ENCODE measurements around the gene EIF2B4. TPM values are rescaled to one million over a fixed set of nuclear protein-coding genes. Genes with fewer than 3 reads are reported as not detected.

EIF2B4 gene
- total and polyA plus RNA-seq, 2 of the 13 experiments (the other 11 are each of a cell fraction or from before 2014, with no cell fraction given): 91.5 to 96.4 TPM

DNA sequence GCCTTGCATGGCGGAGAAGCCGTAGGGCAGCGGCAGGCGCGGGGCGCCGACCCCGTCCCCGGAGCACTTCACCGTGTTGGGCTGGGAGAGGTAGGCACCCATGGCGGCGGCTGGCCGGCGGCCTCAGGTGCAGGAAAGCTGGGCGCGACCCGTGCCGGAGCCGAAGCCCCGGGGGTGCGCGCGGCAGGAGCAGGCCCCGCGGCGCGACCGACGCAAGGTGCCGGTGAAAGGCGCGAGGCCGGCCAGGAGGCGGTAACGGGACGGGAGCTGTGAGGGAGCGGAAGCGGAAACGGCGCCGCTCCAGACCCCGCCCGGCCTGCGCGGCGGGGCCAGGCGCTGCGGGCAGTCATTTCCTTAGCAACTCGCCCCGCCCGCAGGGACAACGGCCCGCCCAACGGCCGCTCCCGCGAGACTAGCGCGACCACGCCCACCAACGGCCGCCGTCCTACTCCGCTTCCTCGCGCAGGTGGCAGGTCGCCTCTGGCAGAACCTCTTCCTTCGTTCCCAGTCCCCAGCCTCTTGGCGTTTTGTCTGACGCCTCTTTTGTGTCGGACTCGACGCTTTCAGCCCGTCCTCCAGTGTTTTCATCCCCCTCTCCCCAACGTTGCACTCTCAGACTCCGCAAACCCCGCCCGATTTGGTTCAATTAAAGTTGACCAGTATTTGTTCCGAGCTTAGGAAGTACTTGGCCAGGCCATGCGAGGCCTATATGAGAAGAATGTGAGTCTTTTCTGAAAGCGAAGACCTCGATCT is 39.4 kb upstream of the EIF2B4 start, which contains the start of gene PPM1G (continued):
- TF ChIP-seq FOXJ3 (CRISPR knock-in tag; IDR thresholded peaks at IDR 0.05; ENCODE audit: borderline replicate concordance) (0 out of 2 replicates have a peak, but pooled peaks have one; percentile 34), MEIS1 (CRISPR knock-in tag; IDR thresholded peaks at IDR 0.05; ENCODE audit: borderline replicate concordance) (peak; percentile 93), NFYB (CRISPR knock-in tag; IDR thresholded peaks at IDR 0.05) (no peak; the same call in 1 of the 2 replicates), TERF1 (CRISPR knock-in tag; IDR thresholded peaks at IDR 0.05) (no peak; the same call in 1 of the 2 replicates), REPIN1 (CRISPR knock-in tag; IDR thresholded peaks at IDR 0.05; ENCODE audit: borderline replicate concordance, low read depth) (peak; percentile 96), ZFP36L2 (CRISPR knock-in tag; IDR thresholded peaks at IDR 0.05) (no peak; the same call in 1 of the 2 replicates), SIX1 (CRISPR knock-in tag; IDR thresholded peaks at IDR 0.05; ENCODE audit: borderline replicate concordance) (peak; percentile 47; the same call in 1 of the 2 replicates), ZNF460 (CRISPR knock-in tag; IDR thresholded peaks at IDR 0.05; ENCODE audit: borderline replicate concordance) (peak; percentile 54; the same call in 1 of the 2 replicates), DPF2 (CRISPR knock-in tag; IDR thresholded peaks at IDR 0.05; ENCODE audit: borderline replicate concordance, low read depth) (no peak), FOXK2 (IDR thresholded peaks at IDR 0.05) (peak; percentile 23; the same call in 1 of the 2 replicates), ZNF761 (CRISPR knock-in tag; conservative IDR thresholded peaks at IDR 0.05) (peak; percentile 97), NFE2L1 (CRISPR knock-in tag; IDR thresholded peaks at IDR 0.05; ENCODE audit: borderline replicate concordance) (no peak), FOXO4 (CRISPR knock-in tag; conservative IDR thresholded peaks at IDR 0.05) (peak; percentile 96), NR1H2 (CRISPR knock-in tag; IDR thresholded peaks at IDR 0.05; ENCODE audit: borderline replicate concordance, low read depth) (peak; percentile 80; the same call in 1 of the 2 replicates), ZNF605 (CRISPR knock-in tag; IDR thresholded peaks at IDR 0.05) (peak; percentile 98), ELF1 (CRISPR knock-in tag; IDR thresholded peaks at IDR 0.05) (peak; percentile 74)
- TF ChIP-seq, protein P1, sequence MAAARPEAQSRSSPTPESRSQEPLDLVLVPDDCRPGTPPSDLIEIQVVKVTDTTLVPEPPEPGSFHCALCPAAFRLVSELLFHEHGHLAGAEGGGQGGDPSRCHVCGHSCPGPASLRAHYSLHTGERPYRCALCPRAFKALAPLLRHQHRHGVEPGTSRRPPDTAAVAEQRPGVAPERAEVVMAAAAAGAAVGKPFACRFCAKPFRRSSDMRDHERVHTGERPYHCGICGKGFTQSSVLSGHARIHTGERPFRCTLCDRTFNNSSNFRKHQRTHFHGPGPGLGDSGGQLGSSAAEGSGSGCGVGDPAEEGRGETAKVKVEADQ (CRISPR knock-in tag; IDR thresholded peaks at IDR 0.05; ENCODE audit: borderline replicate concordance): peak; percentile 98
- TF ChIP-seq, protein P2, sequence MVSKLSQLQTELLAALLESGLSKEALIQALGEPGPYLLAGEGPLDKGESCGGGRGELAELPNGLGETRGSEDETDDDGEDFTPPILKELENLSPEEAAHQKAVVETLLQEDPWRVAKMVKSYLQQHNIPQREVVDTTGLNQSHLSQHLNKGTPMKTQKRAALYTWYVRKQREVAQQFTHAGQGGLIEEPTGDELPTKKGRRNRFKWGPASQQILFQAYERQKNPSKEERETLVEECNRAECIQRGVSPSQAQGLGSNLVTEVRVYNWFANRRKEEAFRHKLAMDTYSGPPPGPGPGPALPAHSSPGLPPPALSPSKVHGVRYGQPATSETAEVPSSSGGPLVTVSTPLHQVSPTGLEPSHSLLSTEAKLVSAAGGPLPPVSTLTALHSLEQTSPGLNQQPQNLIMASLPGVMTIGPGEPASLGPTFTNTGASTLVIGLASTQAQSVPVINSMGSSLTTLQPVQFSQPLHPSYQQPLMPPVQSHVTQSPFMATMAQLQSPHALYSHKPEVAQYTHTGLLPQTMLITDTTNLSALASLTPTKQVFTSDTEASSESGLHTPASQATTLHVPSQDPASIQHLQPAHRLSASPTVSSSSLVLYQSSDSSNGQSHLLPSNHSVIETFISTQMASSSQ (IDR thresholded peaks at IDR 0.05; ENCODE audit: low read depth): no peak
- TF ChIP-seq, protein P2 (CRISPR knock-in tag; IDR thresholded peaks at IDR 0.05; ENCODE audit: borderline replicate concordance): peak; percentile 74; the same call in 1 of the 2 replicates
- TF ChIP-seq, protein P3, sequence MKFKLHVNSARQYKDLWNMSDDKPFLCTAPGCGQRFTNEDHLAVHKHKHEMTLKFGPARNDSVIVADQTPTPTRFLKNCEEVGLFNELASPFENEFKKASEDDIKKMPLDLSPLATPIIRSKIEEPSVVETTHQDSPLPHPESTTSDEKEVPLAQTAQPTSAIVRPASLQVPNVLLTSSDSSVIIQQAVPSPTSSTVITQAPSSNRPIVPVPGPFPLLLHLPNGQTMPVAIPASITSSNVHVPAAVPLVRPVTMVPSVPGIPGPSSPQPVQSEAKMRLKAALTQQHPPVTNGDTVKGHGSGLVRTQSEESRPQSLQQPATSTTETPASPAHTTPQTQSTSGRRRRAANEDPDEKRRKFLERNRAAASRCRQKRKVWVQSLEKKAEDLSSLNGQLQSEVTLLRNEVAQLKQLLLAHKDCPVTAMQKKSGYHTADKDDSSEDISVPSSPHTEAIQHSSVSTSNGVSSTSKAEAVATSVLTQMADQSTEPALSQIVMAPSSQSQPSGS (CRISPR knock-in tag; IDR thresholded peaks at IDR 0.05): no peak; the same call in 1 of the 2 replicates
